ENCODE results near the gene BRD7. TPM values are rescaled to one million over a fixed set of nuclear protein-coding genes. Genes with fewer than 3 reads are reported as not detected.

BRD7 gene
- total RNA-seq, 2 experiments from 2014 or later, result 76.2 to 93.4 TPM

- H3K36me3 Mint-ChIP-seq (ENCODE audit: low read depth), result peaks cover 37% of the 10 kb centered on the region
- peaks cover 51% of the 10 kb centered on the region for H3K4me1 Mint-ChIP-seq (ENCODE audit: low read depth)
- no peak overlapping the region for H3K27ac Mint-ChIP-seq
- DNase-seq, result no peak
- intact Hi-C loops (cut with micrococcal nuclease), result no loop called here
- POLR2A ChIA-PET, result interaction anchor here (0.8 kb wide), 1 partner anchor 39 kb away, joined by 3 read pairs; no protein-coding TSS in a partner anchor
- no peak for TF ChIP-seq CTCF (IDR thresholded peaks at IDR 0.05)
- no peaks in the 10 kb centered on the region for H3K27me3 Mint-ChIP-seq
- no peaks in the 10 kb centered on the region for H3K9me3 Mint-ChIP-seq
- CTCF ChIA-PET, result interaction anchor here (12.5 kb wide), 1 partner anchor 26 kb away, joined by 266 read pairs; no protein-coding TSS in a partner anchor
- no peak for ATAC-seq
- no peak overlapping the region for H3K4me3 Mint-ChIP-seq
These were observed 36.2 kb downstream of the BRD7 start for GRCh38 chr16:50332599-50332998.

- DNase-seq, result no peak
- CTCF ChIA-PET, result interaction anchor here (12.5 kb wide), 1 partner anchor 27 kb away, joined by 266 read pairs; no protein-coding TSS in a partner anchor
- peaks cover 32% of the 10 kb centered on the region for H3K36me3 Mint-ChIP-seq (ENCODE audit: low read depth)
These were observed 37.2 kb downstream of the BRD7 start for GRCh38 chr16:50331570-50331969.

GRCh38 chr16:50329446-50330189 is 39.2 kb downstream of the BRD7 start:
- peaks cover 37% of the 10 kb centered on the region for H3K36me3 Mint-ChIP-seq (ENCODE audit: low read depth)

More at GRCh38 chr16:50331570-50331969, 37.2 kb downstream of the BRD7 start:
- no peak for ATAC-seq
- Mint-ChIP-seq H3K9me3 (no peaks in the 10 kb centered on the region), H3K27me3 (no peaks in the 10 kb centered on the region), H3K4me3 (no peak overlapping the region), H3K27ac (no peak overlapping the region), H3K4me1 (ENCODE audit: low read depth) (peaks cover 55% of the 10 kb centered on the region)
- TF ChIP-seq CTCF (IDR thresholded peaks at IDR 0.05), result no peak
- intact Hi-C loops (cut with micrococcal nuclease), result no loop called here
- POLR2A ChIA-PET, result no interaction called here

GRCh38 chr16:50326835-50327465 is 41.8 kb downstream of the BRD7 start:
- Mint-ChIP-seq H3K27me3 (no peaks in the 10 kb centered on the region), H3K4me1 (ENCODE audit: low read depth) (peaks cover 50% of the 10 kb centered on the region), H3K27ac (peak overlapping the region; percentile 73), H3K36me3 (ENCODE audit: low read depth) (peaks cover 34% of the 10 kb centered on the region), H3K9me3 (no peaks in the 10 kb centered on the region), H3K4me3 (no peak overlapping the region)
- intact Hi-C loops (cut with micrococcal nuclease), result loop anchor here (10.0 kb wide), 2 partner anchors 112 to 418 kb away; partner anchors contain the start of gene CYLD
- ATAC-seq (peak; percentile 95), DNase-seq (peak; percentile 86)
- TF ChIP-seq CTCF (IDR thresholded peaks at IDR 0.05), result peak; percentile 65
- ChIA-PET POLR2A (interaction anchor here (0.6 to 1.6 kb wide), 10 partner anchors 12 to 174 kb away, joined by 3 to 13 read pairs (median 4); partner anchors contain the start of gene TENT4B), CTCF (interaction anchor here (0.6 to 12.5 kb wide), 62 partner anchors 8 to 483 kb away, joined by 3 to 266 read pairs (median 5); partner anchors contain the start of genes BRD7 and CNEP1R1)

More at GRCh38 chr16:50329446-50330189, 39.2 kb downstream of the BRD7 start:
- ATAC-seq, result no peak
- Mint-ChIP-seq H3K4me1 (ENCODE audit: low read depth) (peaks cover 45% of the 10 kb centered on the region), H3K27ac (peak overlapping the region; percentile 61), H3K27me3 (no peaks in the 10 kb centered on the region), H3K4me3 (no peak overlapping the region), H3K9me3 (no peaks in the 10 kb centered on the region)
- CTCF ChIA-PET, result interaction anchor here (0.5 to 12.5 kb wide), 13 partner anchors 10 to 477 kb away, joined by 3 to 266 read pairs (median 3); partner anchors contain the start of gene CNEP1R1
- DNase-seq, result no peak
- POLR2A ChIA-PET, result interaction anchor here (1.1 to 2.6 kb wide), 2 partner anchors 10 to 380 kb away, joined by 3 to 10 read pairs; no protein-coding TSS in a partner anchor
- intact Hi-C loops (cut with micrococcal nuclease), result loop anchor here (10.0 kb wide), 2 partner anchors 115 to 415 kb away; partner anchors contain the start of gene CYLD
- TF ChIP-seq CTCF (IDR thresholded peaks at IDR 0.05), result no peak
